ENCODE results near the gene FAM222A. TPM values are rescaled to one million over a fixed set of nuclear protein-coding genes. Genes with fewer than 3 reads are reported as not detected.

Gene FAM222A
- polyA plus RNA-seq, 2 of the 4 experiments (the other 2 are of a cell fraction), result 0.98 to 3.2 TPM

DNA sequence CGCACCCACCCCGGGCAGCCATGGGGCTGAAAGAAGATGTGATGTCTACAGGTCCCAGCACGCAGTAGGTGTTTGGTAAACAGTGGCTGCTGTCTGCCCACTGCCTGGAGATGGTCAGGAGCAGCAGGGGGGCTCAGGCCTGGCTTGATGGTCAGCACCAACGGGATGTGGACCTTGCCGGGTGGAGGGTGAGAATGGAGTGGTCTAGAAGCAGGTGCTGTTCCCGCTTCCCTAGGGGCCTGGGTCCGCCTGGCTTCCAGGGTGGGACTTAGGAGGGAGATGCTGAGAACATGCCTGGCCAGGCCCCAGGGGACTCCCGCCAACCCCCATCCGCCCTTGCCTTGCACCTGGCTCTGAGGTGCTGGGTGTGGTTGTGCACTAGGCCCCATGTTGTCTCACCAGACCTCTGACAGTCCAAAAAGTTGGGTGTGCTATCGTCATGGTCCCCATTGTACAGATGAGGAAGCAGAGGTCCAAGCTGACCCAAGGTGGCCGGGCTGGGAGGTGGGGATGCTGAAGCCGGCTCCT is 12.9 kb downstream of the FAM222A start:
- ATAC-seq (no peak), DNase-seq (ENCODE audit: low read depth in 1 of 2, low spot score in 1 of 2) (no peak), FAIRE-seq (no peak)
- no peak overlapping the region for H3K27ac ChIP-seq
- WGBS (ENCODE audit: missing lambda C conversion rate), result 77% methylated on average over 11 of the region's 12 CpGs
- ChIA-PET POLR2A (no interaction called here), CTCF (interaction anchor here (1.2 to 1.5 kb wide), 3 partner anchors 12 to 129 kb away, joined by 4 to 5 read pairs (median 4); partner anchors contain the start of gene FAM222A)
- no peaks in the 10 kb centered on the region for H3K4me1 ChIP-seq
- TF ChIP-seq HOXB13 (CRISPR knock-in tag; IDR thresholded peaks at IDR 0.05; ENCODE audit: low read depth), result no peak
- TF ChIP-seq TP53 (CRISPR knock-in tag; IDR thresholded peaks at IDR 0.05), result no peak
- no peak for TF ChIP-seq MAZ (IDR thresholded peaks at IDR 0.05; ENCODE audit: borderline replicate concordance, low read depth, low read length)
- no peak for TF ChIP-seq POLR2A (IDR thresholded peaks at IDR 0.05; ENCODE audit: low read length)
- no peak for TF ChIP-seq RNF2 (IDR thresholded peaks at IDR 0.05; ENCODE audit: borderline replicate concordance, low read depth)
- TF ChIP-seq, protein P1, sequence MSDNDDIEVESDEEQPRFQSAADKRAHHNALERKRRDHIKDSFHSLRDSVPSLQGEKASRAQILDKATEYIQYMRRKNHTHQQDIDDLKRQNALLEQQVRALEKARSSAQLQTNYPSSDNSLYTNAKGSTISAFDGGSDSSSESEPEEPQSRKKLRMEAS (IDR thresholded peaks at IDR 0.05), result no peak
- H3K4me2 ChIP-seq, result no peak overlapping the region
- H3K4me3 ChIP-seq, result no peak overlapping the region
- no peaks in the 10 kb centered on the region for H3K9me3 ChIP-seq

DNA sequence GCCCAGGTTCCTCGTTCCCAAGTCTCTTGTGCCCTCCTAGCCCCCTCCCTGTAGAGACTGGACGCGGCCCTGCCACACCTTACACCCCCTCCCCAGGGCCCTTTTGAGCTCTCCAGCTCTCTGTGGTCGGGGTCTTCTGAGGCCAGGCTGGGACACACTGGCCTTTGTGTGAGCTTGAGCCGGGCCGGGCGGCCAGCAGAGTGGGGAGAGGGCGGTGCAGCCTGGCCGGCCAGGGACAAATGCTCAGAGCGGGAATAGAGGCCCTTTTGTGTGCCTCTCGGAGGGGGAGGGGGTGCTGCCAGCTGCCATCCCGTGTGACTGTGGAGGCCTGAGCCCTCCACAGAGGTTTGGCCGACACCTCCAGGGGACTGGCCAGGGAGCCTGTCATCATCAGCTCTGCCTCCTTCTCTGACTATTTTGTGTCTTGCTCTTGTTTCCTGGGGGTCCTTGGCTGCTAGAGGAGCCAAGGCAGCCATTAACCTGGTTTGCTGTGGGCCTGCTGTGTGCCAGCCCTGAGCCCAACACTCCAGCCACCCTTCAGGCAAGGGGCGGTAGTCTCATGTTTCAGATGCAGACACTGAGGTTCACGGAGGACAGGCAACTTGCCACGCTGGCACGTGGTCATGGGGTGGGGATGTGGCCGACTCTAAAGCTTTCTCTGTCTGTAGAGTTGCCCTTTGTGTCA is 13.6 kb downstream of the FAM222A start:
- CTCF ChIA-PET, result interaction anchor here (1.2 to 2.7 kb wide), 6 partner anchors 8 to 129 kb away, joined by 3 to 11 read pairs (median 4); partner anchors contain the start of gene FAM222A
- Histone ChIP-seq H3K4me1 (no peaks in the 10 kb centered on the region), H3K4me3 (no peak overlapping the region), H3K9me3 (no peaks in the 10 kb centered on the region), H3K4me2 (no peak overlapping the region), H3K27ac (no peak overlapping the region)
- TF ChIP-seq ESRRA (IDR thresholded peaks at IDR 0.05; ENCODE audit: borderline replicate concordance, low read length) (no peak), NFE2L2 (conservative IDR thresholded peaks at IDR 0.05; ENCODE audit: low read length) (no peak), NR3C1 (IDR thresholded peaks at IDR 0.05) (no peak), MYC (IDR thresholded peaks at IDR 0.05; ENCODE audit: borderline replicate concordance, low read length) (no peak), RFX5 (IDR thresholded peaks at IDR 0.05) (no peak), JUN (IDR thresholded peaks at IDR 0.05) (no peak), POLR2AphosphoS2 (conservative IDR thresholded peaks at IDR 0.05; ENCODE audit: low read length) (no peak), RNF2 (IDR thresholded peaks at IDR 0.05; ENCODE audit: borderline replicate concordance, low read depth) (no peak), HEYL (CRISPR knock-in tag; IDR thresholded peaks at IDR 0.05) (no peak), JUNB (IDR thresholded peaks at IDR 0.05) (no peak), CBX2 (IDR thresholded peaks at IDR 0.05; ENCODE audit: borderline replicate concordance, low read depth) (no peak), KDM5A (IDR thresholded peaks at IDR 0.05) (no peak)
- TF ChIP-seq, protein P2, sequence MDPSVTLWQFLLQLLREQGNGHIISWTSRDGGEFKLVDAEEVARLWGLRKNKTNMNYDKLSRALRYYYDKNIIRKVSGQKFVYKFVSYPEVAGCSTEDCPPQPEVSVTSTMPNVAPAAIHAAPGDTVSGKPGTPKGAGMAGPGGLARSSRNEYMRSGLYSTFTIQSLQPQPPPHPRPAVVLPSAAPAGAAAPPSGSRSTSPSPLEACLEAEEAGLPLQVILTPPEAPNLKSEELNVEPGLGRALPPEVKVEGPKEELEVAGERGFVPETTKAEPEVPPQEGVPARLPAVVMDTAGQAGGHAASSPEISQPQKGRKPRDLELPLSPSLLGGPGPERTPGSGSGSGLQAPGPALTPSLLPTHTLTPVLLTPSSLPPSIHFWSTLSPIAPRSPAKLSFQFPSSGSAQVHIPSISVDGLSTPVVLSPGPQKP (IDR thresholded peaks at IDR 0.05; ENCODE audit: low read depth, low read length), result no peak
- TF ChIP-seq, protein P1 (IDR thresholded peaks at IDR 0.05), result no peak
- TF ChIP-seq, protein P3, sequence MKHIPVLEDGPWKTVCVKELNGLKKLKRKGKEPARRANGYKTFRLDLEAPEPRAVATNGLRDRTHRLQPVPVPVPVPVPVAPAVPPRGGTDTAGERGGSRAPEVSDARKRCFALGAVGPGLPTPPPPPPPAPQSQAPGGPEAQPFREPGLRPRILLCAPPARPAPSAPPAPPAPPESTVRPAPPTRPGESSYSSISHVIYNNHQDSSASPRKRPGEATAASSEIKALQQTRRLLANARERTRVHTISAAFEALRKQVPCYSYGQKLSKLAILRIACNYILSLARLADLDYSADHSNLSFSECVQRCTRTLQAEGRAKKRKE (CRISPR knock-in tag; IDR thresholded peaks at IDR 0.05; ENCODE audit: low read depth), result no peak
- TF ChIP-seq, protein P4, sequence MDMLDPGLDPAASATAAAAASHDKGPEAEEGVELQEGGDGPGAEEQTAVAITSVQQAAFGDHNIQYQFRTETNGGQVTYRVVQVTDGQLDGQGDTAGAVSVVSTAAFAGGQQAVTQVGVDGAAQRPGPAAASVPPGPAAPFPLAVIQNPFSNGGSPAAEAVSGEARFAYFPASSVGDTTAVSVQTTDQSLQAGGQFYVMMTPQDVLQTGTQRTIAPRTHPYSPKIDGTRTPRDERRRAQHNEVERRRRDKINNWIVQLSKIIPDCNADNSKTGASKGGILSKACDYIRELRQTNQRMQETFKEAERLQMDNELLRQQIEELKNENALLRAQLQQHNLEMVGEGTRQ (IDR thresholded peaks at IDR 0.05), result no peak
- no peak for ATAC-seq
- no peak for FAIRE-seq
- 88% methylated on average over 10 of the region's 18 CpGs for WGBS (ENCODE audit: missing lambda C conversion rate)
- DNase-seq (ENCODE audit: low read depth in 1 of 2, low spot score in 1 of 2), result no peak
- POLR2A ChIA-PET, result no interaction called here

Measured in A549 (cell line).